HG02884 (cell line): ENCODE results near the gene GRAP2.
"Not testable (repeated sequence)": the region's sequence is repeated elsewhere in the genome, so short reads cannot be mapped to it uniquely, and the experiment has no call there.

Source experiments
- ATAC-seq: cut with Tn5 transposase; IDR thresholded peaks from one replicate; pipeline ENCODE4 v1.9.1; 2021; ENCODE audit warnings: mild to moderate bottlenecking, moderate library complexity; ENCODE audit not compliant: unreplicated experiment

GRAP2 gene

GRCh38 chr22:39900306-39901227 lies at the start of gene GRAP2:
TSS of gene GRAP2 (plus strand) at chr22:39901084. CDS start at chr22:39947107, 46,023 bp downstream.
- no peak for ATAC-seq

GRCh38 chr22:39851606-39852315 lies 49.1 kb upstream of the GRAP2 start:
- ATAC-seq: no peak

- no peak for ATAC-seq
Observed at GRCh38 chr22:39852799-39853198, 48.1 kb upstream of the GRAP2 start.

- ATAC-seq: no peak
Observed at GRCh38 chr22:39856588-39856987, 44.3 kb upstream of the GRAP2 start.

- ATAC-seq: no peak
Observed at GRCh38 chr22:39859903-39860588, 40.8 kb upstream of the GRAP2 start.

GRCh38 chr22:39868741-39869140 lies 32.1 kb upstream of the GRAP2 start:
- ATAC-seq: no peak

- not testable (repeated sequence) for ATAC-seq
Observed at GRCh38 chr22:39869797-39870196, 31.1 kb upstream of the GRAP2 start.

GRCh38 chr22:39871008-39871798 lies 29.7 kb upstream of the GRAP2 start:
- no peak for ATAC-seq

GRCh38 chr22:39872548-39872947 lies 28.3 kb upstream of the GRAP2 start:
- ATAC-seq: no peak

- ATAC-seq: no peak
Observed at GRCh38 chr22:39873965-39874364, 26.9 kb upstream of the GRAP2 start.

GRCh38 chr22:39875176-39875885 lies 25.6 kb upstream of the GRAP2 start:
- not testable (repeated sequence) for ATAC-seq

GRCh38 chr22:39877079-39877845 lies 23.6 kb upstream of the GRAP2 start:
- no peak for ATAC-seq

GRCh38 chr22:39880722-39881121 lies 20.2 kb upstream of the GRAP2 start:
- no peak for ATAC-seq

- ATAC-seq: no peak
Observed at GRCh38 chr22:39883057-39883456, 17.8 kb upstream of the GRAP2 start.

GRCh38 chr22:39889924-39890323 lies 11.0 kb upstream of the GRAP2 start:
- not testable (repeated sequence) for ATAC-seq

GRCh38 chr22:39893526-39893925 lies 7.4 kb upstream of the GRAP2 start, which contains the start of gene ENTHD1:
TSS of gene ENTHD1 (minus strand) at chr22:39893760. CDS start at chr22:39887748, 6,012 bp downstream.
- ATAC-seq: no peak

GRCh38 chr22:39894554-39895092 lies 6.3 kb upstream of the GRAP2 start:
- ATAC-seq: no peak

GRCh38 chr22:39895682-39896081 lies 5.2 kb upstream of the GRAP2 start:
- no peak for ATAC-seq
